DOHH2 (cell line): Measurements from ENCODE around the gene JAK3.

Source experiments
- H3F3A ChIP-seq: fragments of 200-600 bp; sonication (generic), shearing (Covaris generic); 2 replicates; pipeline ENCODE4 v1.6.0; 2016; ENCODE audit warnings: antibody characterized with exemption, mild to moderate bottlenecking; ENCODE audit not compliant: control insufficient read depth, insufficient read depth
- H3K27ac ChIP-seq: fragments of 200-600 bp; sonication (generic); 2 replicates; pipeline ENCODE4 v1.5.1; 2014; ENCODE audit warnings: low read depth, mild to moderate bottlenecking, low read length, moderate library complexity
- H3K27me3 ChIP-seq: fragments of 200-600 bp; sonication (generic); 2 replicates; pipeline ENCODE4 v1.6.1; 2014; ENCODE audit warnings: mild to moderate bottlenecking, low read length, mixed read lengths; ENCODE audit not compliant: control insufficient read depth
- H3K36me3 ChIP-seq: fragments of 200-600 bp; sonication (generic); 2 replicates; pipeline ENCODE4 v1.6.1; 2014; ENCODE audit warnings: mild to moderate bottlenecking, low read length, moderate library complexity, mixed read lengths; ENCODE audit not compliant: control insufficient read depth
- H3K4me1 ChIP-seq: fragments of 200-600 bp; sonication (generic); 2 replicates; pipeline ENCODE4 v1.6.1; 2014; ENCODE audit warnings: mild to moderate bottlenecking, low read length, mixed read lengths; ENCODE audit not compliant: control insufficient read depth
- H3K4me2 ChIP-seq: fragments of 200-600 bp; sonication (generic); 2 replicates; pipeline ENCODE4 v1.6.0; 2014; ENCODE audit warnings: mild to moderate bottlenecking, low read length, moderate library complexity
- H3K4me3 ChIP-seq: fragments of 200-600 bp; sonication (generic); 2 replicates; pipeline ENCODE4 v1.5.1; 2014; ENCODE audit warnings: mild to moderate bottlenecking, low read length, mixed read lengths
- H3K79me2 ChIP-seq: fragments of 200-600 bp; sonication (generic); 2 replicates; pipeline ENCODE4 v1.6.1; 2014; ENCODE audit warnings: mild to moderate bottlenecking, low read length, mixed read lengths; ENCODE audit not compliant: control insufficient read depth
- H3K9me2 ChIP-seq: fragments of 200-600 bp; sonication (generic); replicated peaks from 2 replicates; pipeline ENCODE4 v1.6.1; 2014; ENCODE audit warnings: mild to moderate bottlenecking, low read length, mixed read lengths; ENCODE audit not compliant: control insufficient read depth
- H3K9me3 ChIP-seq: fragments of 200-600 bp; sonication (generic); 2 replicates; pipeline ENCODE4 v1.6.1; 2014; ENCODE audit warnings: antibody characterized with exemption, low read length, mixed read lengths; ENCODE audit not compliant: control insufficient read depth, insufficient read depth
- H4K20me1 ChIP-seq: fragments of 200-600 bp; sonication (generic); 2 replicates; pipeline ENCODE4 v1.6.0; 2014; ENCODE audit warnings: low read depth, mild to moderate bottlenecking, antibody characterized with exemption, low read length, moderate library complexity; ENCODE audit not compliant: control insufficient read depth, insufficient read depth
- EZH2phosphoT487 ChIP-seq: fragments of 200-600 bp; sonication (generic); IDR thresholded peaks from 2 replicates; pipeline ENCODE4 v1.6.1; 2017; ENCODE audit warnings: borderline replicate concordance, mild to moderate bottlenecking, antibody characterized with exemption, low read length, moderate library complexity, mixed read lengths
- TF ChIP-seq, protein P1 (sequence below): fragments of 200-600 bp; sonication (generic); IDR thresholded peaks from one replicate; pipeline ENCODE4 v1.5.1; 2014; ENCODE audit warnings: antibody characterized with exemption, mild to moderate bottlenecking, low read depth, low read length; ENCODE audit not compliant: poor library complexity, severe bottlenecking

Gene JAK3

GRCh38 chr19:17794731-17795494, 52.9 kb downstream of the JAK3 start, which contains the start of gene B3GNT3:
B3GNT3 (plus strand) TSS chr19:17795138; CDS start chr19:17807808, 12,670 bp downstream.
- Histone ChIP-seq H3K9me2 (no peaks in the 10 kb centered on the region), H3K79me2 (no peaks in the 10 kb centered on the region), H3K4me3 (no peak within 1 kb of the TSS), H4K20me1 (no peaks in the 10 kb centered on the region), H3K4me2 (no peak within 1 kb of the TSS), H3K36me3 (no peaks in the 10 kb centered on the region), H3K9me3 (no peaks in the 10 kb centered on the region), H3K27me3 (peaks cover 22% of the 10 kb centered on the region), H3F3A (no peaks in the 10 kb centered on the region), H3K4me1 (no peaks in the 10 kb centered on the region), H3K27ac (no peak within 1 kb of the TSS)
- no peak for TF ChIP-seq EZH2phosphoT487
- TF ChIP-seq, protein P1, sequence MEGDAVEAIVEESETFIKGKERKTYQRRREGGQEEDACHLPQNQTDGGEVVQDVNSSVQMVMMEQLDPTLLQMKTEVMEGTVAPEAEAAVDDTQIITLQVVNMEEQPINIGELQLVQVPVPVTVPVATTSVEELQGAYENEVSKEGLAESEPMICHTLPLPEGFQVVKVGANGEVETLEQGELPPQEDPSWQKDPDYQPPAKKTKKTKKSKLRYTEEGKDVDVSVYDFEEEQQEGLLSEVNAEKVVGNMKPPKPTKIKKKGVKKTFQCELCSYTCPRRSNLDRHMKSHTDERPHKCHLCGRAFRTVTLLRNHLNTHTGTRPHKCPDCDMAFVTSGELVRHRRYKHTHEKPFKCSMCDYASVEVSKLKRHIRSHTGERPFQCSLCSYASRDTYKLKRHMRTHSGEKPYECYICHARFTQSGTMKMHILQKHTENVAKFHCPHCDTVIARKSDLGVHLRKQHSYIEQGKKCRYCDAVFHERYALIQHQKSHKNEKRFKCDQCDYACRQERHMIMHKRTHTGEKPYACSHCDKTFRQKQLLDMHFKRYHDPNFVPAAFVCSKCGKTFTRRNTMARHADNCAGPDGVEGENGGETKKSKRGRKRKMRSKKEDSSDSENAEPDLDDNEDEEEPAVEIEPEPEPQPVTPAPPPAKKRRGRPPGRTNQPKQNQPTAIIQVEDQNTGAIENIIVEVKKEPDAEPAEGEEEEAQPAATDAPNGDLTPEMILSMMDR: no peak

DNA sequence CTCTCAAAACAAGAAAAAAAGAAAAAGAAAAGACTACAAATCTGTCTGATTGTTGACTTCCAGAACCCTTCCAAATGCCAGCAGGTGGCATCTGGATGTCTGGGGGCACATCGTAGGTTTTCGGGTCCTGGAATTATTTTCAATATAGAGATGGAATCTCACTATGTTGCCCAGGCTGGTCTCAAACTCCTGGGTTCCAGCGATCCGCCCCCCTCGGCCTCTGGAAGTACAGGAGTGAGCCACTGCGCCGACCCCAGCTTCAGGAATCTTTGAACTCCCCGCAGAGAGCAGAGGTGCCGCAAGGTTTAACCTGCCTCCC, 53.4 kb downstream of the JAK3 start:
- H3K4me2 ChIP-seq: no peak overlapping the region

GRCh38 chr19:17790059-17790780, 57.6 kb downstream of the JAK3 start:
- Histone ChIP-seq H3K79me2 (no peaks in the 10 kb centered on the region), H3K4me2 (no peak overlapping the region), H3K27ac (no peak overlapping the region), H3K4me3 (no peak overlapping the region), H3F3A (no peaks in the 10 kb centered on the region), H3K36me3 (peaks cover 11% of the 10 kb centered on the region), H3K4me1 (no peaks in the 10 kb centered on the region), H3K9me2 (no peaks in the 10 kb centered on the region), H3K9me3 (no peaks in the 10 kb centered on the region), H4K20me1 (0 out of 2 replicates have a peak, but pooled peaks cover 3% of the 10 kb centered on the region), H3K27me3 (peaks cover 19% of the 10 kb centered on the region)
- TF ChIP-seq, protein P1: no peak
- no peak for TF ChIP-seq EZH2phosphoT487

More for the DNA sequence above, 53.4 kb downstream of the JAK3 start:
- no peaks in the 10 kb centered on the region for H3K9me3 ChIP-seq
- peaks cover 22% of the 10 kb centered on the region for H3K27me3 ChIP-seq
- H3K79me2 ChIP-seq: no peaks in the 10 kb centered on the region
- H4K20me1 ChIP-seq: 0 out of 2 replicates have a peak, but pooled peaks cover 1% of the 10 kb centered on the region
- no peaks in the 10 kb centered on the region for H3K4me1 ChIP-seq
- TF ChIP-seq, protein P1: no peak
- no peak for TF ChIP-seq EZH2phosphoT487
- no peak overlapping the region for H3K4me3 ChIP-seq
- no peak overlapping the region for H3K27ac ChIP-seq
- no peaks in the 10 kb centered on the region for H3F3A ChIP-seq
- no peaks in the 10 kb centered on the region; the same call in 1 of the 2 replicates for H3K36me3 ChIP-seq
- H3K9me2 ChIP-seq: no peaks in the 10 kb centered on the region
